ENCODE results near the gene MARCO.

- TF ChIP-seq CTCF (IDR thresholded peaks at IDR 0.05; ENCODE audit: poor library complexity, severe bottlenecking) (no peak), EZH2 (IDR thresholded peaks at IDR 0.05; ENCODE audit: borderline replicate concordance, insufficient read depth, low read length, poor library complexity, severe bottlenecking) (no peak)
These were observed 38.2 kb upstream of the MARCO start for GRCh38 chr2:118903551-118904479.

Data from neural cell (in vitro differentiated cells).